CD1c-positive myeloid dendritic cell (primary cell): ENCODE measurements around the gene CDCA8.
A peak's percentile ranks its signal among the peaks of the same experiment; 100 is the strongest.
"Not testable (repeated sequence)": the region's sequence is repeated elsewhere in the genome, so short reads cannot be mapped to it uniquely, and the experiment has no call there.

Experiments used
- DNase-seq: peaks from one replicate; pipeline ENCODE4 v3.0.0-alpha.2; 2016; ENCODE audit errors: extremely low spot score

The CDCA8 gene

DNA sequence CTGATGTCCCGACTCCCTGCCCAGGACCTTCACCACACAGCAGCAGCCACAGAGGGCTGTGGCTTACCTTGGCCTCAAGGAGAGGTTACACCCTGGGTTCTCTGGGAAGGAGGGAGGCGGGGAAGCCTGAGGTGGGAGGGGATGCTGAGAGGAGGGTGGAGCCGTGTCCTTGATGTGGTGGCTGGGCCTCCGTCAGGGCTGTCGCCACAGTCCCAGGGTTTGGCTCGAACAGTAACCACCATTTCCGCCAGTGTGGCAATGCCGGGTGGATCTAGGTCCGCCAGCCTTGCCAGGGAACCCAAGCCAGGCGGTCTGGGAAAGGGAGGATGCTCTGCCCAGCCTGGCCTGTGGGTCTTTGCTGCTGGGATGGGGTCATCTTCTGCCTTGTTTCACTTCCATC is 18.4 kb upstream of the CDCA8 start:
- no peak for DNase-seq

DNA sequence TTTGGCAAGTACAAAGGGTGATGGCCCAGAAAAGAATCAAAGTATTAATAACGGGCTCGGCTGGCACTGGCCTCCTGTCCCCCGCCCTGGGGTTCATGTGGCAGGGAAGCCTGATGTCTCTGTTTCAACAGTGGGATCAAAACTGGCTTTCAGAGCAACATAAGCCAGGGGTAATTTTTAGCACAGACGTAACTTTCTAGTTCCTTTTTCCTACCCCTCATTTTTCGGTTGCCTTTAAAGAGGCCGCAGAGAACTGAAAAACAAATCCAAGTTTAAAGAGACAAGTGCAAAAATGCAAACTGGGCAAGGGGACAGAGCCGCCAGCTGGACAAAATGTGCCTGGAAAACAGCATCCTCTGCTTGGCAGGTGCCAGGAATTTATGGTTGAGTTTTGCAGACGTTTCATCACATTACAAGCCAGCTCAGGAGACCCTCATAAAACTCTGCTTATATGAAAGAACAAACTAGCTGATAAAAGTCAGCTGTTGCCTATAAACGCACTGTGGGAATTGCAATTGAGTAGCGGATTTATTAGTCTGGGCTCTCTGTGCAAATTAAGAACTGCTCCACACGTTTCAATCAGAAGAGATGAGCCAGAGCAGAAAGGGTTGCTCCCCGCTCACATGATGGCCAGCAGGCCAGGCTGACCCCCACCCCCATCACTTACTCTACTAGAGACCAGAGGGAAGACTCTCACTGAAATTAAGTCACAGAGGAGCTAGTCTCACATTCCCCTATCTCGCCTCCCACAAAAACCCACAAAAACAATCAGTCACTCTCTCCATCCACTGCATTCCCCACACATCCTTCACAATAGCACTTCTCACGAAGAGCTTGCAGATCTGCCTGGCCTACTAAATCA is 15.8 kb upstream of the CDCA8 start:
- DNase-seq, result no peak

DNA sequence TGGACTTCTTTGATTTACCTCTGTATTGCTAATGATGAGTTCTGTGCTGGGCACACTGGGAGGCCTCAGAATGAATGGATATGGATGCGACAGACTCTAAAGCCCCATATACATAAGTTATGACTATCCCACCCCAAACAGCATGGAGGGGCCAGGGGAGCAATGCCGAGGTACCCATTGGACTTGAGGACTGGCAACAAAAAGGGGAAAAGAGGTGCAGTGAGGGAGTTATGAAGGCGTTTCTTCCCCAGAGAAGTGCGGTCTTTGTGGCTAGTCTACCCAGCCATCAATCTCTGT is 15.2 kb upstream of the CDCA8 start:
- no peak for DNase-seq

DNA sequence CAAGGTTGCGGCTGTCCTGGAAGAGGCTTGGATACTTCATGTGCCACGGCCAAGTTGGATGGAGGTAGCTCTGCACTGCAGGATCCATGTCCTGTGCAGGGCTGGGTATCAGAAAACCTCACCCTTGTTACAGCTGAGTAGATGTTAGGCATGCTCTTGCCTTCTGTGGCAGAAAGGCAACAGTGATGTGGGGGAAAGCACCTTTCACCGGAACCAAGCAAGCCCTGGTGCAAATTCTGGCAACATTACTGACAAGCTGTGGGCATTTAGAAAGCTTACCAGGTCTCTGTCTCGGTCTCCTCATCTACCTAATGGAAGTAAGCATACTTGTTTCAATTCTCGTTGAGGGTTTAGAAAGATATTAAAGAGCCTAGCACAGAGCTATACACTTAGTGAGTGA is 14.5 kb upstream of the CDCA8 start:
- no peak for DNase-seq

DNA sequence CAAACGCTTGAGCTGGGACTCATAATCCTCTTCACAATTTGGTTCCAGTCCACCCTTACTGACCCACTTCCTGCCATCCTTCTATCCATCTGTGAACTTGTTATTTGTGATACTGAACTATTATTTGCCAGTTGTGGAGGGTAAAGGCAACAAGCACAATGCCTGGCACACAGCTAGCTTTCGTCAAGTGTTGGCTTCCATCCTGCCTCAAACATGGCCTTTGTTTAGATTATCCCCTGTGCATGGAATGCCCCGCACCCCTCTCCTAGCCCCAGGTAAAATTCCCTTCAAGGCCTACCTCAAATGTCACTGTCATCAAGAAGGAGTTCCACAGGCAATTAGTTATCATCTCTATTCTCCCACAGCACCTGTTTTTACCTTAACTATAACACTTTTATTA is 11.4 kb upstream of the CDCA8 start:
- DNase-seq, result no peak

DNA sequence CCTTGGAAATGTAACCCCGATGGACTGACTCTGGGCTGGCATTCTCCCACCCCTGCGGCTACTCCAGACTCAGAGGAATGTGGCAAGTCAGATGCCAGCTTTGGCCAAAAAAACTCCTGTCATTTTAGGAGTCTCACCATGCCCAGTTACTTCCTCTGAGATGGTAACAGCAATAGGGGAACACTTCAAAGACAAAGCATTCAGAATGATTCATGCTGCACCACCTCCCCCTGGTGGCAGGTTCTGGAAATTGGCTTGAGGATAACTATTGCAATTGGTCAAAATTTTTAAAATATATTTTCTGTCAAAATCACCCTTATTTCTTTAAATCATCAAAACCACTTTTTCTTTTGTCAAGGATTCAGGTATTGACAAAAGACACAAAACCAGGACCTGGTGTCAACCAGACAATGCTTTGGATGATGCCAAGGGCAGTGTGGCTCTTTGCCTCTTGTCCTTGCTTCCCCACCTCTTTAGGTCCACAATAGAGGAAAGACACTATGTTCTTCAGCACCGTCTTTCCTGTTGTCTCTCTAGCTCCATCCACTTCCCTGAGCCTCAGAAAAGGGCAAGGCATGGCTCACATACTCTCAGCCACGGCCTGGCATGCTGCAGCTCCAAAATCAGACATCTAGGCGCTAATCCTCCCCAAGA is 9.9 kb upstream of the CDCA8 start:
- peak; percentile 85 for DNase-seq

DNA sequence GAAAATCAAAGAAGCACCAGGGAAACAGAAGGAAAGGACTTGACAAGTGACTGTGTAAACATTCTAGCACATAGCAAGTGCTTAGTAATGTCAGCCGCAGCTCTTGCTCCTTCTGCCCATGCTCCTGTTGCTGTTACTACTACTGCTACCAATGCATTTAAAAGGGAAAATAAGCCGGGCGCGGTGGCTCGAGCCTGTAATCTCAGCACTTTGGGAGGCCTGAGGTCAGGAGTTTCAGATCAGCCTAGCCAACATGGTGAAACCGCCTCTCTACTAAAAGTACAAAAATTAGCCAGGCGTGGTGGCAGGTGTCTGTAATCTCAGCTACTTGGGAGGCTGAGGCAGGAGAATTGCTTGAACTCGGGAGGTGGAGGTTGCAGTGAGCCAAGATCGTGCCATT is 8.1 kb upstream of the CDCA8 start:
- DNase-seq, result not testable (repeated sequence)

DNA sequence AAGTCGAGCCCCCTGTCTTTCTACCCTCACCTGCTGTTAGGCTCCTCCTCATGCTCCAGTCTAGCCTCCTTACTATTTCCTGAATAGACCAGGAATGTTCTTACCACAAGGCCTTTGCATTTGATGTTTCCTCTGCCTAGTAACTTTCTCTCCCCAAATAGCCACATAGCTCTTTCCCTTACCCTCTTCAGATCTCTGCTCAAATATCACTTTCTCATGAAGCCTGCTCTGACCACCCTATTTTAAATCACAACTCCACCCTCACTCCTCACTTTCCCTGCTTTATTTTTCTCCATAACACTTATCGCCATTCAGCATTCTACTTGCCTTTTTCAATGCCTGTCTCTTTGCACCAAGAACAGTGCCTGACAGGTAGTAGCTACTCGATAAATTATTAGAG is 6.6 kb upstream of the CDCA8 start:
- no peak for DNase-seq

DNA sequence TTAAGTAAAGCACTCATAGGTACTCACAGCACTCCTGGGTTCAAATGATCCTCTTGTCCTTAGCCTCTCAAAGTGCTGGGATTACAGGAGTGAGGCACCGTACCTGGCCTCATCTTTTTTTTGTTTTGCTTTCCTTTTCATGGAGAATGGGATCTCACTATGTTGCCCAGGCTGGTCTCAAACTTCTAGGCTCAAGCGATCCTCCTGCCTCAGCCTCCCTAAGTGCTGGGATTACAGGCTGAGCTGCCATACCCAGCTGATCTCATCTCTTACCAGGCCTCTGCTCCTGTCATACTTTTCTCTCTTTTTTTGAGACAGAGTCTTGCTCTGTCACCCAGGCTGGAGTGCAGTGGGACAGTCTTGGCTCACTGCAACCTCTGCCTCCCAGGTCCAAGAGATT is 4.6 kb upstream of the CDCA8 start:
- not testable (repeated sequence) for DNase-seq

DNA sequence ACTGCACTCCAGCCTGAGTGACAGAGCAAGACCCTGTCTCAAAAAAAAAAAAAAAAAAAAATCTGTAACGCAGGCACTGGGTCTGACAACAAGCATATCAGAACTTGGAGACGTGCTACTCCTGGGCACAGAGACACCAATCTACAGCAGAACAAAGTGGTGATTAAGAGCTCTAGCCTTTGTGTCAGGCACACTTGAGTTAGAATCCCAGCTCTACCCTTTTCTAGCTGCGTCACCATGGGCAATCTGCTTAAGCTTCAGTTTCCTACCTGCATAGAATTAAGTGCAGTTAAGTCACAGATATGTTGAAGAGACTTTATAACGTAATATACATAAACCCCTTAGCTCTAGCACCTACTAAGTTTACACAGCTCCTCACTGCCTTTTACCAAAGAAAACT is 3.4 kb upstream of the CDCA8 start:
- DNase-seq, result no peak

DNA sequence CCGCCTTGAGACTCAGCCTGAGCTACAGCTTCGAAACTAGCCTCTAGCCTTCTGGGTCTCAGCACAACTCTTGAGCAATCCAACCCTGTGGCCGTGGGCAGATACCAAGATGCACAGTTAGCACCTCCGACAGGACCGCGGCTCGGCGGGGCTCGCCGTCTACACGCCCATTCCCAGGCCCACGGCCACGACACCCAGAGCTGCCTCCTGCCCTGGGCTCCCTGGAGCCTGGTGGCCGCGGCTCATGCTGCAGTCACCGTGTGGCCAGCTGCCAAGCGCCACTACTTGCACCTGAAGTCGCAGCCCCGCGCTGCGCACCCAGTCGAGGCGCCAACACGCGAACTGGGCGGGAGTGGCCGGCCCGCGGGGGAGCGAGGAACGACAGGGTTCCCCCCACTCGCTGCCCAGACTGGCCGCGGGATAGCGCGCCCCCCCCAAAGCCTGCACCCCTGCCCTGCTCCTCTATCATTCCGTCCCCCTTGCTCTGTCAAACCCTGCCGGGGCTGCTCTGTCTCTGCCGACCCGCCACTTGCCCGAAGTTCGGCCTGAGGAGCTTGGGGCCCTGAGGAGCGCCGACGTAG is 729 bp upstream of the CDCA8 start:
- peak; percentile 47 for DNase-seq

DNA sequence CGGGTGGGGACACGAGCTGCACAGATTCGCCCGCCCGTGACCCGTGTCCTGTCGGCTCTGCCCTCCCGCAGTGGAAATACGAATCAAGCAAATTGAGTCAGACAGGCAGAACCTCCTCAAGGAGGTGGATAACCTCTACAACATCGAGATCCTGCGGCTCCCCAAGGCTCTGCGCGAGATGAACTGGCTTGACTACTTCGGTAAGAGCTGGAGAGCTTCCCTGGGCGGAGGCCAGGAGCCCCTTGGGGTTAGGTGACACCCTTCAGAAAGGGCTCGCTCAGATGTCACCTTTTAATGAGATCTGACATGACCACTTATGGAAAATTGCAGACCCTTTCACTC is 489 bp downstream of the CDCA8 start:
- DNase-seq, result no peak

DNA sequence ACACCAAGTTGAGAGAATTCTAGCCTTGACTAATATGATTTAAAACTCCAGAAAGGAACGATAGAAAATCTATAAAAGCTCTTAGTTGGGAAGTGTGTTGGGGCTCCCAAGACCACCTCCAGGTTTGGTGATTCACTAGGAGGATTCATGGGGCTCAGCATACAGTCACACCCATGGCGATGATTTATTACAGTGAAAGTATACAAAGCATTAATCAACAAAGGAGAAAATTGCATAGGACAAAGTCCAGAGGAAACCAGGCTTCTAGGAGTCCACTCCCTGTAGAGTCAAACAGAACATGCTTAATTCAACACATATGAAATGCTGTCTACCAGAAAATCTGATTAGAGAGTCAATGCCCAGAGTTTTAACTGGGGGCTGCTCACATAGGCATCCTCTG is 4.8 kb downstream of the CDCA8 start:
- DNase-seq, result no peak

DNA sequence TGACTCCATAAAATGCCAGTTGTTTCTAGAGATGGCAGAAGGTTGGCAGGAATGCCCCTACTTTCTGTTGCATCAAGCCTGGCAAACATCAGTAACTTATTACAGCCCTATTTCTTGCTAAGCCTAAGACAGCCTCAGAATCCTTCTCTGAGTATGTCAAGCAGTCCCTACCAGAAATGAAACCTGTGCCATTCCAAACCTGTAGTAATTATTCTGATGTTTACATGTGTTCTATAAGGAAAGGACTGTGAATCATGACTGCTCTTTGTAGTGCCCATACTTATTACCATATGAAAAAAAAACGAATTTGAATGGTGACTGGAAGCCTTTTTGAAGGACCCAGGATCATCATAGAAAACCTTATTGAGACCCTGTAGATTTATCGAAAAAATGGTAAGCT is 5.4 kb downstream of the CDCA8 start:
- no peak for DNase-seq

DNA sequence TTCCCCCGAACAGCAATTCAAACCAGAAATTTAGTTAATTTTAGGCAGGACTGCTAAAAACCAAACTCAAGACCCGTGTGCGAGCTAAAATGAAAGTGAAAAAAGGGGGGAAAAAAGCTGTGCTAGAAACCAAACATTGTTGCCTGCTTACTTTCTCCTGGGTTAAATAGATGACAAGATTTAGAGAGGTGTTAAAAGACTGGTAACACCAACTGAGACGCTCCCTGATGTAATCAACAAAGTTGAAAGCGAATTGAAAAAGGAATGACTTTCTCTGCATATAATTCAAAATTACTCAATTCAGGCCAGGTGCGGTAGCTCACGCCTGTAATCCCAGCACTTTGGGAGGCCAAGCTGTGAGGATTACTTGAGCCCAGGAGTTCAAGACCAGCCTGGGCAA is 6.8 kb downstream of the CDCA8 start:
- DNase-seq, result no peak

DNA sequence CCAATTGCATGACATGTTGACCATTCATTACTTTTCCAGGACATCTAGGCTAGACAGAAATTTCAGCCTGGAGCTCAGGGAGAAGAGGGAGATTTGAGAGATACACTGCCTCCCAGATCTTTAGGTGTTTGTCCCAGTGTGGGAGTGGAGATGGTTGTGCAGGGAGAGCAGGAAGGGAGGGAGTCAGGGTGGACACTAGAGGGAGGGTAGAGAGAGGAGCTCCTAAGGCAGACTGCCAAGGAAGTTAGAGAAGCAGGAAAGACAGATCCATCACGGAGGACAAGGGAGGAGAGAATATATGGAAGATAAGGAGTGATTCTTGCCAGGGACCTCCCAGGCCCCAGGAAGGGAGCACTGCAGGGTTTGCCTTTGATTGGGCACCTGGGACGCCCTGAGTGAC is 8.7 kb downstream of the CDCA8 start:
- no peak for DNase-seq

DNA sequence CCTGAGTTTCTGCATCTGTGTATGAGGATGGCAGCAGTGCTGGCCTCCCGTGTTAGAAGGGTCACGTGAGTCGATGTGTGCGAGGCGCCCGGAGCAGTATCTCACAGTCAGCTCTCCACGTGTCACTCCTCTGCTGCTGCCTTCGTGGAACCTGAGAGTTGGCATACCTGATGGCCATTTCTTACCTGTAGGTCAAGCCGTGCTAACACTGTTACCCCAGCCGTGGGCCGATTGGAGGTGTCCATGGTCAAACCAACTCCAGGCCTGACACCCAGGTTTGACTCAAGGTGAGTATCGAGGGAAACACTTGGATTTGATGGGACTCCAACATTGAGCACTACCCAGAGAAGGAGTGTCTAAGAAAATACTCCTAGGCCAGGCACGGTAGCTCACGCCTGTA is 10.7 kb downstream of the CDCA8 start:
- no peak for DNase-seq

DNA sequence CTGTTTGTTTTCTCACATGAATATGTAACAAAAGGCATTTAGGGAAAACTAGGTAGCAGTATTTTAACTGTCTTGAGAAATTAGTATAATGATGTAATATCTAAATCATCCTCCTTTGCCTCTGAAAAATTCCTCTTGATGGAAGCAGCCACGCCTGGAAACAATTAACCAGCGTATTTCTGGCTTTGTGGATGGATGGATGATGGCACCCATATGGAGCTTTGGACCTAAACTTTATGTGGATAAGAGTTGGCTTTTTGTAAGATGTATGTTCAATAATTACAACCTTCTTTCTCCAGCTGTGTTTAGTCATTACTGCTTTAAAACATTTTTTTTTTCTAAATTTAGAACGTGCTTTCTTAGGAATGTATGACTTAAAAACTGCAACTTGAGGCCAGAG is 12.7 kb downstream of the CDCA8 start:
- DNase-seq, result no peak

DNA sequence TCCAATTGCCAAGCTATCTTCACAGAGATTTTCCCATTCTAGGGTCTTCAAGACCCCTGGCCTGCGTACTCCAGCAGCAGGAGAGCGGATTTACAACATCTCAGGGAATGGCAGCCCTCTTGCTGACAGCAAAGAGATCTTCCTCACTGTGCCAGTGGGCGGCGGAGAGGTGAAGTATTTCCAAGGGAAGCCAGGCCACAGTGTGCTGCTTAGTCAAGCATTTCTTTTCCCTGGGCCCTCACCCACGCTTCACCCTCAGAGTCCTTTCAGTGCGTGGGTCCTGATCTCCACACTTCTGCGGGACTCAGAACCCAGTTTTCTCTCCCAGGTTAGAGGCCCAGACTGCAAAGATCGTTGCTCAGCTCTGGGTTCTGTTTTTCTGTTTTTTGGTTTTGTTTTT is 13.1 kb downstream of the CDCA8 start:
- no peak for DNase-seq

DNA sequence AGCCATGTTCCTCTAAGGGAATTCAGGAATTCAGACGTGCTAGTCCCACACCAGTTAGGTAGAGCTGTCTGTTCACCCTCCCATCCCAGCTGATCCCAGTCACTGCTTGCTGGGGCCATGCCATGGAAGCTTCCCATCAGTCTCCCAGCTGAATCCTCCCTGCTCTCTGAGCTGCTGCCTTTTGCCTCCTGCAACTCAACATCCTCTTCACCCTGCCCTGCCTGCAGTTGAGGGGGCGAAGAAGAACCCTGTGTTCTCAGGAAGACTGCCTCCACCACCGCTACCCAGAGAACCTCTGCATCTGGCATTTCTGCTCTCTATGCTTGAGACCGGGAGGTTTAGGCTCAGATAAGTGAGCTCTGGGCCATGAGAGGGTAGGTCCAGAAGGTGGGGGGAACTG is 16.2 kb downstream of the CDCA8 start:
- no peak for DNase-seq

DNA sequence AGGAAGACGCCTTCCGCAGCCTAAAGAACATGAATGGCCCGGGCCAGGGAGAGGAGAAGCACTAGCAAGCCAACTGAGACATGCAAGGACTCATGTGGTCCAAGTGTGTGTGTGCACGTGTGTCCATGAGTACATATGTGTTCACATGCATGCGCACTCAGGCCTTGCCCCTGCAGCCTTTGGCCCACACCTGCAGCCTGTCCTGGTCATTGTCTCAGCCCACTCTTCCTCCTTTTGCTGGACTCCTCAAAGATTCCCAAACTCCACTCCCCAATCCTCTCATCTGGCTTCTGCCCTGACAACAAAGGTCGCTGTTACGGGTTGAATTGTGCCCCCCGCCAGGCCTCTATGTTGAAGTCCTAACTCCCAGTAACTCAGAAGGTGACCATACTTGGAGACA is 21.9 kb downstream of the CDCA8 start:
- no peak for DNase-seq

DNA sequence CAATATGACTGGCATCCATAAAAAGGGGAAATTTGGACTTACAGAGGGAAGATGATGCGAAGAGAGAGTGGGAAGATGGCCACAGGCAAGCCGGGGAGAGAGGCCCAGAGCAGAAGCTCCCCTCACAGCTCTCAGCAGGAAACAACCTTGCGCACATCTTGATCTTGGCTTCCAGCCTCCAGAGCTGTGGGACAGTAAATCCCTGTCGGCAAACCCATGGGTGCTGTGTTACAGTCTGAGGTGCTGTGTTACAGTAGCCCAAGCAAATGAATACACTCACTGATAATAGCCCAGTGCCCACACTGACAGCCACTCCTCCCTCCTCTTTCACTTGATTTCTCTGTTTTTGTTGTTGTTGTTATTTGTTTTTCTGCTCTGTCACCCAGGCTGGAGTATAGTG is 22.4 kb downstream of the CDCA8 start:
- no peak for DNase-seq

DNA sequence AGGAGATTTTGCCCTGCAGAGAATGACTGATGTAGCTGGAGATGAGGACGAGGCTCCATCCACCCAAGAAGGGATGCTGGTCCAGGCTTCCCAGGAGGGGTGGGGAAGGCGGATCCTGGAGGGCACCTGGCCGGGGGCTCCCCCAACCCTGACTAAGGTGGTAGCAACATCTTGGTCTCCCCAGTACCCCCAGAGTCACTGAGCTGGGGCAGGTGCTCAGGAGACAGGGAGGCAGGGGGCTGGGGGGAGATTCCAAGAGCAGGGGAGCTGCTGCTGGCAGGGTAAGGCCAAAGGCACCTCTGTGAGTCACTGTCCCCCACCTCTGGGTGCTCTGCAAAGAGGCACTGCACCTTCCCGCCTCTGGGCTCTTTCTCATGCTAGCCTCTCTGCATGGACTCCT is 24.0 kb downstream of the CDCA8 start:
- no peak for DNase-seq

DNA sequence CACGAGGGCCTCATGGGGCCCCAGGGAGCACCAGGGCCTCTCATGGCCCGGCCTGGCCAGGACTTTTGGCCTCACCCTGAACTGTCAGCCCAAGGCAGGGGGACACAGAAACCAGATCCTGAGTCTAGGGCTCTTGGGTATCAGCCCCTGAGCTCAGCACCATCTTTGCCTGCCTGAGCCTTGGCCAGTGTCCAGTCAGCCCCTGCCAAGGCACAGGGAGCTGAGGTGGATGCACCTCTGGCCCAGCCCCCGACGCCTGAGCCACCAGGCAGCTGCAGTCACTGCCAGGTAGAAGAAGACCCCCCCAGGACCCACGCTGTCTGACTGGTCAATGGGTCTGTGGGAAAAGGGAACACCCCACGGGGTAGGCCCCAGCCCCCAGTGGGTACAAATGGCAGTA is 25.3 kb downstream of the CDCA8 start:
- no peak for DNase-seq
